Smooth muscle cell (in vitro differentiated cells): ENCODE data around the gene TMPRSS3. TPM values are rescaled to one million over a fixed set of nuclear protein-coding genes. Genes with fewer than 3 reads are reported as not detected.

Source experiments
- DNase-seq: peaks from one replicate; lab custom pipeline; 2025; ENCODE audit not compliant: unreplicated experiment; lab: John Stamatoyannopoulos, UW
- H2AFZ ChIP-seq: fragments of 200-600 bp; sonication (generic); 2 replicates; pipeline ENCODE4 v1.6.0; 2016; ENCODE audit warnings: antibody characterized with exemption, low read depth, mild to moderate bottlenecking
- H3F3A ChIP-seq: fragments of 200-600 bp; sonication (generic); 2 replicates; pipeline ENCODE4 v1.6.0; 2017; ENCODE audit warnings: antibody characterized with exemption, low read depth
- H3K27ac ChIP-seq: fragments of 200-600 bp; sonication (generic); 2 replicates; pipeline ENCODE4 v1.5.1; 2016; ENCODE audit warnings: low read depth, mild to moderate bottlenecking
- H3K27me3 ChIP-seq: fragments of 200-600 bp; sonication (generic); 2 replicates; pipeline ENCODE4 v1.6.1; 2016; ENCODE audit warnings: low read depth, mild to moderate bottlenecking
- H3K36me3 ChIP-seq: fragments of 200-600 bp; sonication (generic); 2 replicates; pipeline ENCODE4 v1.5.1; 2016; ENCODE audit warnings: low read depth
- H3K4me1 ChIP-seq: fragments of 200-600 bp; sonication (generic); 2 replicates; pipeline ENCODE4 v1.5.1; 2016; ENCODE audit warnings: low read depth
- H3K4me2 ChIP-seq: fragments of 200-600 bp; sonication (generic); 2 replicates; pipeline ENCODE4 v1.6.0; 2016; ENCODE audit warnings: mild to moderate bottlenecking
- H3K4me3 ChIP-seq: fragments of 200-600 bp; sonication (generic); 2 replicates; pipeline ENCODE4 v1.5.1; 2016; ENCODE audit warnings: mild to moderate bottlenecking
- H3K79me2 ChIP-seq: fragments of 200-600 bp; sonication (generic); 2 replicates; pipeline ENCODE4 v1.6.0; 2016; ENCODE audit warnings: low read depth, mild to moderate bottlenecking
- H3K9ac ChIP-seq: fragments of 200-600 bp; sonication (generic); 2 replicates; pipeline ENCODE4 v1.6.0; 2016; ENCODE audit warnings: low read depth
- H3K9me3 ChIP-seq: fragments of 200-600 bp; sonication (generic); replicated peaks from 2 replicates; pipeline ENCODE4 v1.5.1; 2016; ENCODE audit warnings: low read depth
- H4K20me1 ChIP-seq: fragments of 200-600 bp; sonication (generic); 2 replicates; pipeline ENCODE4 v1.6.0; 2016; ENCODE audit warnings: low read depth
- WGBS: methylation state at CpG from one replicate; pipeline ENCODE4 v1.1.7; 2016; ENCODE audit warnings: low lambda C conversion rate; 5-methylcytosine and 5-hydroxymethylcytosine counted together
- polyA plus RNA-seq: library from polyadenylated mRNA; unstranded; fragments of >200 nt; fragmentation: Nextera tagmentation; extraction: Ambion mirVana; gene quantifications from 2 replicates; pipeline ENCODE4 v1.2.1, GENCODE V29; 2016
- total RNA-seq: library from RNA; depleted of rRNA; stranded (reverse); fragments of >200 nt; gene quantifications from 2 replicates; pipeline ENCODE4 v1.2.3, GENCODE V29; 2014
- TF ChIP-seq, protein P1 (sequence below): fragments of 200-600 bp; sonication (generic); IDR thresholded peaks from 2 replicates; pipeline ENCODE4 v1.5.1; 2017; ENCODE audit warnings: borderline replicate concordance, mild to moderate bottlenecking, antibody characterized with exemption; ENCODE audit not compliant: insufficient read depth, poor library complexity, severe bottlenecking

Gene TMPRSS3
- total and polyA plus RNA-seq, 2 experiments from 2014 or later, result not detected

DNA sequence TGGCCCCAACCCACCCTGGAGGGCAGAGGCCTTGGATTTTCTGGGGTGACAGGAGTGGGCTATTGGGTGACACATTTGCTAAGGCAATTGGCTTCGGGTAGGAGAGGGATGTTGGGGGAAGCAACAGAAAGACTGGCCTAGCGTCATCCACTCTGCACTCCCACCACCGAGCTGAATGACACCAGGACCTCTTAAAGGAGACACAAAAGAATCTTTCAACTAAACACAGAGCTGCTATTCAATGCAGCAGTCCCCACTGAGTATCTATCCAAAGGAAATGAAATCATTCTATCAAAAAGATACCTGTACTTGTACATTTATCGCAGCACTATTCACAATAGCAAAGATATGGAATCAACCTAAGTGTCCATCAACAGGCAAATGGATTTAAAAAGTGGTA, 51.2 kb downstream of the TMPRSS3 start:
- no peak for DNase-seq
- TF ChIP-seq, protein P1, sequence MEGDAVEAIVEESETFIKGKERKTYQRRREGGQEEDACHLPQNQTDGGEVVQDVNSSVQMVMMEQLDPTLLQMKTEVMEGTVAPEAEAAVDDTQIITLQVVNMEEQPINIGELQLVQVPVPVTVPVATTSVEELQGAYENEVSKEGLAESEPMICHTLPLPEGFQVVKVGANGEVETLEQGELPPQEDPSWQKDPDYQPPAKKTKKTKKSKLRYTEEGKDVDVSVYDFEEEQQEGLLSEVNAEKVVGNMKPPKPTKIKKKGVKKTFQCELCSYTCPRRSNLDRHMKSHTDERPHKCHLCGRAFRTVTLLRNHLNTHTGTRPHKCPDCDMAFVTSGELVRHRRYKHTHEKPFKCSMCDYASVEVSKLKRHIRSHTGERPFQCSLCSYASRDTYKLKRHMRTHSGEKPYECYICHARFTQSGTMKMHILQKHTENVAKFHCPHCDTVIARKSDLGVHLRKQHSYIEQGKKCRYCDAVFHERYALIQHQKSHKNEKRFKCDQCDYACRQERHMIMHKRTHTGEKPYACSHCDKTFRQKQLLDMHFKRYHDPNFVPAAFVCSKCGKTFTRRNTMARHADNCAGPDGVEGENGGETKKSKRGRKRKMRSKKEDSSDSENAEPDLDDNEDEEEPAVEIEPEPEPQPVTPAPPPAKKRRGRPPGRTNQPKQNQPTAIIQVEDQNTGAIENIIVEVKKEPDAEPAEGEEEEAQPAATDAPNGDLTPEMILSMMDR, result no peak
- Histone ChIP-seq H3K27ac (no peak overlapping the region), H3K4me3 (no peak overlapping the region), H4K20me1 (no peaks in the 10 kb centered on the region), H3K9ac (no peak overlapping the region), H3F3A (no peaks in the 10 kb centered on the region), H3K4me1 (no peaks in the 10 kb centered on the region), H3K36me3 (no peaks in the 10 kb centered on the region), H3K27me3 (no peaks in the 10 kb centered on the region), H3K4me2 (no peak overlapping the region), H2AFZ (no peak overlapping the region), H3K79me2 (no peaks in the 10 kb centered on the region), H3K9me3 (no peaks in the 10 kb centered on the region)
- WGBS, result 67% methylated on average over 4 of the region's 4 CpGs

GRCh38 chr21:42343963-42344510, 51.8 kb downstream of the TMPRSS3 start:
- H2AFZ ChIP-seq, result no peak overlapping the region
- no peaks in the 10 kb centered on the region for H3K79me2 ChIP-seq
- no peaks in the 10 kb centered on the region for H3K9me3 ChIP-seq
- H3K4me3 ChIP-seq, result no peak overlapping the region
- TF ChIP-seq, protein P1, result no peak
- 85% methylated on average over 11 of the region's 11 CpGs for whole genome bisulfite sequencing
- no peaks in the 10 kb centered on the region for H3K4me1 ChIP-seq
- H3K36me3 ChIP-seq, result no peaks in the 10 kb centered on the region
- no peak overlapping the region for H3K27ac ChIP-seq
- H3K4me2 ChIP-seq, result no peak overlapping the region
- no peak for DNase-seq
- no peaks in the 10 kb centered on the region for H3F3A ChIP-seq
- no peaks in the 10 kb centered on the region for H4K20me1 ChIP-seq
- H3K9ac ChIP-seq, result no peak overlapping the region
- H3K27me3 ChIP-seq, result no peaks in the 10 kb centered on the region

- Histone ChIP-seq H3F3A (no peaks in the 10 kb centered on the region), H3K9me3 (no peaks in the 10 kb centered on the region), H3K79me2 (no peaks in the 10 kb centered on the region), H4K20me1 (no peaks in the 10 kb centered on the region), H3K27ac (no peak overlapping the region), H3K4me1 (no peaks in the 10 kb centered on the region), H3K9ac (no peak overlapping the region), H3K27me3 (no peaks in the 10 kb centered on the region), H3K4me2 (no peak overlapping the region), H3K36me3 (no peaks in the 10 kb centered on the region), H3K4me3 (no peak overlapping the region), H2AFZ (no peak overlapping the region)
- no peak for DNase-seq
- TF ChIP-seq, protein P1, result no peak
- 91% methylated on average over 6 of the region's 6 CpGs for WGBS
These were observed 52.3 kb downstream of the TMPRSS3 start for GRCh38 chr21:42343556-42343955.

DNA sequence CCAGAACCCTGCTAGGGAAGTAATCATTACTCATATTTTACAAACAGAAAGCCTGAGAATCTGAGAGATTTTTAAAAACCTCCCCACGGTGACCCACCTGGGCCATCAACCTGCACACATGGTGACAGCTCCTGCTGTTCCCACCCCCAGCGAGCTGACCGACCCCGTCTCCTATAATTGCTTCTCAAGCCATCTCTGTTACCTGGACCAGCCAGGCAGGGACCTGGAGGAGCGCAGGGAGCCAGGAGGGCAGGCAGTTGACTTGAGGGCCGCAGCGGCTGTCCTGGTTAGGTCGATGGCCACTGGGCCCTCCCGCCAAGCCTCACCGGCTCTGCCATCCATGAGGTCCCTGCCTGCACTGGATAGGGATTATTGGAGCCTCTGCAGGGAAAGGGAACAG, 52.8 kb downstream of the TMPRSS3 start:
- no peaks in the 10 kb centered on the region for H3K4me1 ChIP-seq
- no peaks in the 10 kb centered on the region for H3K27me3 ChIP-seq
- no peaks in the 10 kb centered on the region for H3K79me2 ChIP-seq
- WGBS, result 84% methylated on average over 10 of the region's 10 CpGs
- no peak overlapping the region for H3K27ac ChIP-seq
- H3K9ac ChIP-seq, result no peak overlapping the region
- TF ChIP-seq, protein P1, result no peak
- H3K4me3 ChIP-seq, result no peak overlapping the region
- no peak overlapping the region for H3K4me2 ChIP-seq
- no peaks in the 10 kb centered on the region for H3K9me3 ChIP-seq
- no peak for DNase-seq
- no peaks in the 10 kb centered on the region for H3F3A ChIP-seq
- no peaks in the 10 kb centered on the region for H4K20me1 ChIP-seq
- H3K36me3 ChIP-seq, result no peaks in the 10 kb centered on the region
- no peak overlapping the region for H2AFZ ChIP-seq
